Transverse colon (tissue), 3 donors: ENCODE results near the gene ERG.

Experiments used
- POLR2A ChIP-seq: fragments of 450-650 bp; IDR thresholded peaks from one replicate; pipeline ENCODE4 v1.6.1; 2016; ENCODE audit warnings: antibody characterized with exemption, mild to moderate bottlenecking, moderate library complexity
- TF ChIP-seq, protein P1 (sequence below), 5 experiments: fragments of 200-600 bp in 3 of 5; fragments of 450-650 bp in 2 of 5; sonication (generic) in 3 of 5; IDR thresholded peaks; 1 replicate in 2 of 5; 2 replicates in 3 of 5; pipeline ENCODE4 v1.5.1; 2016 to 2017; ENCODE audit warnings: antibody characterized with exemption in 5 of 5, inconsistent platforms in 3 of 5, mild to moderate bottlenecking in 2 of 5, moderate library complexity in 1 of 5

DNA sequence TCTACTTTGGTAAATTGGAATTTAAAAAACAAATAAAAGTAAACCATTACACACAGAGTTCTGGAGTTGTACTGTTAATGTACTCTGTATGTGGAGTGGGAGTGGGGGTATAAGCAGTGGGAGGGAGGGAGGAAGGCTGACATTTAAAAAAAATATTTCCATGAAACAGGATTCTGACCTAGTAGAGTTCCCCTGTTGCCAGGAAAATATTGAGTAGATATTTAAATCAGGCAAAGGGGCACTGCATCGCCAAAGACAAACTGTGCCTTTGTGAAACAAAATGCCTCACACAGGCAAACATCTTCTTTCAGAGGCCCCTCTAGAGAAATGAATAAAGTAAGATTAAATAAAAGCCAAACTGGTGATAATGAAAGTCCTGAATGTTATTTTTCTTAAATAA, 87.8 kb downstream of the ERG start:
- TF ChIP-seq, protein P1, sequence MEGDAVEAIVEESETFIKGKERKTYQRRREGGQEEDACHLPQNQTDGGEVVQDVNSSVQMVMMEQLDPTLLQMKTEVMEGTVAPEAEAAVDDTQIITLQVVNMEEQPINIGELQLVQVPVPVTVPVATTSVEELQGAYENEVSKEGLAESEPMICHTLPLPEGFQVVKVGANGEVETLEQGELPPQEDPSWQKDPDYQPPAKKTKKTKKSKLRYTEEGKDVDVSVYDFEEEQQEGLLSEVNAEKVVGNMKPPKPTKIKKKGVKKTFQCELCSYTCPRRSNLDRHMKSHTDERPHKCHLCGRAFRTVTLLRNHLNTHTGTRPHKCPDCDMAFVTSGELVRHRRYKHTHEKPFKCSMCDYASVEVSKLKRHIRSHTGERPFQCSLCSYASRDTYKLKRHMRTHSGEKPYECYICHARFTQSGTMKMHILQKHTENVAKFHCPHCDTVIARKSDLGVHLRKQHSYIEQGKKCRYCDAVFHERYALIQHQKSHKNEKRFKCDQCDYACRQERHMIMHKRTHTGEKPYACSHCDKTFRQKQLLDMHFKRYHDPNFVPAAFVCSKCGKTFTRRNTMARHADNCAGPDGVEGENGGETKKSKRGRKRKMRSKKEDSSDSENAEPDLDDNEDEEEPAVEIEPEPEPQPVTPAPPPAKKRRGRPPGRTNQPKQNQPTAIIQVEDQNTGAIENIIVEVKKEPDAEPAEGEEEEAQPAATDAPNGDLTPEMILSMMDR (IDR thresholded peaks at IDR 0.05) = no peak
- TF ChIP-seq POLR2A = no peak
